HepG2 (cell line): Measurements from ENCODE around the gene RANBP2. TPM values are rescaled to one million over a fixed set of nuclear protein-coding genes. Genes with fewer than 3 reads are reported as not detected.

Experiments used
- AHR ChIP-seq: IDR thresholded peaks from 2 replicates; pipeline ENCODE4 v1.6.1; 2018; ENCODE audit warnings: missing genetic modification reagents, missing compliant biosample characterization
- CHCHD3 ChIP-seq: sonication (generic); formaldehyde crosslinking; IDR thresholded peaks from 2 replicates; pipeline ENCODE4 v1.8.0; 2022; ENCODE audit warnings: mild to moderate bottlenecking, missing genetic modification reagents, moderate library complexity
- EP300 ChIP-seq, 3 experiments: sonication (generic) in 1 of 3; formaldehyde crosslinking in 1 of 3; IDR thresholded peaks; 2 replicates each; pipeline versions ENCODE4 v1.5.1 to v1.6.1; 2011 to 2020; ENCODE audit warnings: low read depth in 2 of 3, low read length in 2 of 3, borderline replicate concordance in 1 of 3, improper control_type of control experiment in 1 of 3, mild to moderate bottlenecking in 1 of 3, missing genetic modification reagents in 1 of 3, moderate library complexity in 1 of 3
- GATAD1 ChIP-seq: IDR thresholded peaks from 2 replicates; pipeline ENCODE4 v1.6.1; 2016; ENCODE audit warnings: missing genetic modification reagents, missing compliant biosample characterization
- ISX ChIP-seq: sonication (generic); formaldehyde crosslinking; conservative IDR thresholded peaks from 2 replicates; pipeline ENCODE4 v1.5.0; 2020; ENCODE audit warnings: missing genetic modification reagents
- KAT7 ChIP-seq: IDR thresholded peaks from 2 replicates; pipeline ENCODE4 v1.6.1; 2018; ENCODE audit warnings: borderline replicate concordance, missing compliant biosample characterization
- LCORL ChIP-seq, 2 experiments: fragments of 450-650 bp in 1 of 2; sonication (generic) in 1 of 2; formaldehyde crosslinking in 1 of 2; IDR thresholded peaks; 2 replicates each; pipeline versions ENCODE4 v1.5.0 to v1.6.1; 2017 to 2020; ENCODE audit warnings: antibody characterized with exemption in 1 of 2, missing genetic modification reagents in 1 of 2
- MED8 ChIP-seq: sonication (generic); formaldehyde crosslinking; IDR thresholded peaks from 2 replicates; pipeline ENCODE4 v1.8.1; 2023; ENCODE audit warnings: mild to moderate bottlenecking, missing genetic modification reagents; ENCODE audit not compliant: insufficient replicate concordance
- MIXL1 ChIP-seq: IDR thresholded peaks from 2 replicates; pipeline ENCODE4 v1.6.1; 2016
- ZEB1 ChIP-seq: IDR thresholded peaks from 2 replicates; pipeline ENCODE4 v1.6.1; 2012; ENCODE audit warnings: mild to moderate bottlenecking, low read depth, inconsistent platforms; ENCODE audit not compliant: insufficient replicate concordance
- ZNF235 ChIP-seq: sonication (generic); formaldehyde crosslinking; IDR thresholded peaks from 2 replicates; pipeline ENCODE4 v1.8.1; 2023; ENCODE audit warnings: mild to moderate bottlenecking, missing genetic modification reagents, borderline replicate concordance
- ZNF350 ChIP-seq: sonication (generic); formaldehyde crosslinking; IDR thresholded peaks from 2 replicates; pipeline ENCODE4 v1.4.0; 2020; ENCODE audit warnings: mild to moderate bottlenecking, low read depth, missing genetic modification reagents, borderline replicate concordance
- ZNF557 ChIP-seq: sonication (generic); formaldehyde crosslinking; IDR thresholded peaks from 2 replicates; pipeline ENCODE4 v1.4.0; 2020; ENCODE audit warnings: missing genetic modification reagents
- ZNF7 ChIP-seq: IDR thresholded peaks from 2 replicates; pipeline ENCODE4 v1.6.1; 2016; ENCODE audit warnings: missing biosample characterization, missing genetic modification reagents
- polyA plus RNA-seq, 8 experiments: library from polyadenylated mRNA; depleted of rRNA in 3 of 8; stranded (reverse) in 7 of 8; unstranded in 1 of 8; fragments of >200 nt; fragmentation: Illumina TruSeq in 4 of 8; extraction: Trizol in 4 of 8; gene quantifications; 2 replicates each; pipeline versions ENCODE4 v1.2.1 to v1.2.3, GENCODE V29; 2011 to 2016; ENCODE audit warnings: low read depth in 4 of 8, missing spikeins in 1 of 8, mixed read lengths in 1 of 8; ENCODE audit not compliant: insufficient read depth in 1 of 8
- total RNA-seq, 5 experiments: library from RNA; depleted of rRNA; stranded (reverse); fragments of >200 nt; fragmentation: Illumina TruSeq; extraction: Trizol; gene quantifications; 2 replicates each; pipeline ENCODE4 v1.2.3, GENCODE V29; 2016; ENCODE audit warnings: low read depth in 1 of 5
- TF ChIP-seq, protein P1 (sequence below): sonication (generic); formaldehyde crosslinking; IDR thresholded peaks from 2 replicates; pipeline ENCODE4 v1.4.0; 2020; ENCODE audit warnings: missing genetic modification reagents
- TF ChIP-seq, protein P2 (sequence below): sonication (generic); formaldehyde crosslinking; IDR thresholded peaks from 2 replicates; pipeline ENCODE4 v1.5.0; 2020; ENCODE audit warnings: mild to moderate bottlenecking, missing genetic modification reagents
- TF ChIP-seq, protein P3 (sequence below): sonication (generic); formaldehyde crosslinking; conservative IDR thresholded peaks from 2 replicates; pipeline ENCODE4 v1.4.0; 2020; ENCODE audit warnings: mild to moderate bottlenecking, missing genetic modification reagents, moderate library complexity
- TF ChIP-seq, protein P4 (sequence below): IDR thresholded peaks from 2 replicates; pipeline ENCODE4 v1.6.1; 2016; ENCODE audit warnings: low read depth
- TF ChIP-seq, protein P5 (sequence below): sonication (generic); formaldehyde crosslinking; IDR thresholded peaks from 2 replicates; pipeline ENCODE4 v1.4.0; 2020; ENCODE audit warnings: missing genetic modification reagents

Gene RANBP2
- total and polyA plus RNA-seq, 2 of the 13 experiments (the other 11 are each of a cell fraction or from before 2014, with no cell fraction given): 12.2 to 87.0 TPM

DNA sequence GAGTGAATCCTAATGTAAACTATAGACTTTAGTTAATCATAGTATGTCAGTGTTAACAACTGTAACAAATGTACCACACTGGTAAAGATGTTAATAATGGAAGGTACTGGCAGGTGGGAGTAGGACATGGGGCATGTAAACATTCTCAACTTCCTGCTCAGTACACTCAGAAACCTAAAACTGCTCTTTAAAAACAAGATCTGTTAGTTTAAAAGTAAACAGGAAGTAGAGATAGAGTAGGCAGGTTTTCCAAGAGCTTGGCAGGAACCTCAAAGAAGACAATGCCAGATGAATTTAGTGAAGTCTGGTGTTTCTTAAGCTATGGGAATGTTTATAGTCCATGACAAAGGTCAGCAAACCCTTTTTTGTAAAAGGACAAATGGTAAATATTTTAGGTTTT lies 113.9 kb downstream of the RANBP2 start (continued):
- TF ChIP-seq, protein P1, sequence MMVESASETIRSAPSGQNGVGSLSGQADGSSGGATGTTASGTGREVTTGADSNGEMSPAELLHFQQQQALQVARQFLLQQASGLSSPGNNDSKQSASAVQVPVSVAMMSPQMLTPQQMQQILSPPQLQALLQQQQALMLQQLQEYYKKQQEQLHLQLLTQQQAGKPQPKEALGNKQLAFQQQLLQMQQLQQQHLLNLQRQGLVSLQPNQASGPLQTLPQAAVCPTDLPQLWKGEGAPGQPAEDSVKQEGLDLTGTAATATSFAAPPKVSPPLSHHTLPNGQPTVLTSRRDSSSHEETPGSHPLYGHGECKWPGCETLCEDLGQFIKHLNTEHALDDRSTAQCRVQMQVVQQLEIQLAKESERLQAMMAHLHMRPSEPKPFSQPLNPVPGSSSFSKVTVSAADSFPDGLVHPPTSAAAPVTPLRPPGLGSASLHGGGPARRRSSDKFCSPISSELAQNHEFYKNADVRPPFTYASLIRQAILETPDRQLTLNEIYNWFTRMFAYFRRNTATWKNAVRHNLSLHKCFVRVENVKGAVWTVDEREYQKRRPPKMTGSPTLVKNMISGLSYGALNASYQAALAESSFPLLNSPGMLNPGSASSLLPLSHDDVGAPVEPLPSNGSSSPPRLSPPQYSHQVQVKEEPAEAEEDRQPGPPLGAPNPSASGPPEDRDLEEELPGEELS (CRISPR knock-in tag): peak; percentile 87
- TF ChIP-seq CHCHD3 (CRISPR knock-in tag): no peak
- TF ChIP-seq ZEB1: no peak
- no peak for TF ChIP-seq ZNF350 (CRISPR knock-in tag)
- no peak for TF ChIP-seq ZNF235 (CRISPR knock-in tag)
- no peak for TF ChIP-seq LCORL (IDR thresholded peaks at IDR 0.05)
- TF ChIP-seq LCORL (CRISPR knock-in tag; IDR thresholded peaks at IDR 0.05): peak; percentile 30; the same call in 1 of the 2 replicates
- TF ChIP-seq ZNF557 (CRISPR knock-in tag): 0 out of 2 replicates have a peak, but pooled peaks have one; percentile 57
- TF ChIP-seq, protein P2, sequence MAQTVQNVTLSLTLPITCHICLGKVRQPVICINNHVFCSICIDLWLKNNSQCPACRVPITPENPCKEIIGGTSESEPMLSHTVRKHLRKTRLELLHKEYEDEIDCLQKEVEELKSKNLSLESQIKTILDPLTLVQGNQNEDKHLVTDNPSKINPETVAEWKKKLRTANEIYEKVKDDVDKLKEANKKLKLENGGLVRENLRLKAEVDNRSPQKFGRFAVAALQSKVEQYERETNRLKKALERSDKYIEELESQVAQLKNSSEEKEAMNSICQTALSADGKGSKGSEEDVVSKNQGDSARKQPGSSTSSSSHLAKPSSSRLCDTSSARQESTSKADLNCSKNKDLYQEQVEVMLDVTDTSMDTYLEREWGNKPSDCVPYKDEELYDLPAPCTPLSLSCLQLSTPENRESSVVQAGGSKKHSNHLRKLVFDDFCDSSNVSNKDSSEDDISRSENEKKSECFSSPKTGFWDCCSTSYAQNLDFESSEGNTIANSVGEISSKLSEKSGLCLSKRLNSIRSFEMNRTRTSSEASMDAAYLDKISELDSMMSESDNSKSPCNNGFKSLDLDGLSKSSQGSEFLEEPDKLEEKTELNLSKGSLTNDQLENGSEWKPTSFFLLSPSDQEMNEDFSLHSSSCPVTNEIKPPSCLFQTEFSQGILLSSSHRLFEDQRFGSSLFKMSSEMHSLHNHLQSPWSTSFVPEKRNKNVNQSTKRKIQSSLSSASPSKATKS (CRISPR knock-in tag): no peak
- peak; percentile 53; the same call in 1 of the 2 replicates for TF ChIP-seq ZNF7 (CRISPR knock-in tag)
- TF ChIP-seq MIXL1 (CRISPR knock-in tag): peak; percentile 78
- TF ChIP-seq, protein P3, sequence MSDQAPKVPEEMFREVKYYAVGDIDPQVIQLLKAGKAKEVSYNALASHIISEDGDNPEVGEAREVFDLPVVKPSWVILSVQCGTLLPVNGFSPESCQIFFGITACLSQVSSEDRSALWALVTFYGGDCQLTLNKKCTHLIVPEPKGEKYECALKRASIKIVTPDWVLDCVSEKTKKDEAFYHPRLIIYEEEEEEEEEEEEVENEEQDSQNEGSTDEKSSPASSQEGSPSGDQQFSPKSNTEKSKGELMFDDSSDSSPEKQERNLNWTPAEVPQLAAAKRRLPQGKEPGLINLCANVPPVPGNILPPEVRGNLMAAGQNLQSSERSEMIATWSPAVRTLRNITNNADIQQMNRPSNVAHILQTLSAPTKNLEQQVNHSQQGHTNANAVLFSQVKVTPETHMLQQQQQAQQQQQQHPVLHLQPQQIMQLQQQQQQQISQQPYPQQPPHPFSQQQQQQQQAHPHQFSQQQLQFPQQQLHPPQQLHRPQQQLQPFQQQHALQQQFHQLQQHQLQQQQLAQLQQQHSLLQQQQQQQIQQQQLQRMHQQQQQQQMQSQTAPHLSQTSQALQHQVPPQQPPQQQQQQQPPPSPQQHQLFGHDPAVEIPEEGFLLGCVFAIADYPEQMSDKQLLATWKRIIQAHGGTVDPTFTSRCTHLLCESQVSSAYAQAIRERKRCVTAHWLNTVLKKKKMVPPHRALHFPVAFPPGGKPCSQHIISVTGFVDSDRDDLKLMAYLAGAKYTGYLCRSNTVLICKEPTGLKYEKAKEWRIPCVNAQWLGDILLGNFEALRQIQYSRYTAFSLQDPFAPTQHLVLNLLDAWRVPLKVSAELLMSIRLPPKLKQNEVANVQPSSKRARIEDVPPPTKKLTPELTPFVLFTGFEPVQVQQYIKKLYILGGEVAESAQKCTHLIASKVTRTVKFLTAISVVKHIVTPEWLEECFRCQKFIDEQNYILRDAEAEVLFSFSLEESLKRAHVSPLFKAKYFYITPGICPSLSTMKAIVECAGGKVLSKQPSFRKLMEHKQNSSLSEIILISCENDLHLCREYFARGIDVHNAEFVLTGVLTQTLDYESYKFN (CRISPR knock-in tag): peak; percentile 89
- TF ChIP-seq, protein P4, sequence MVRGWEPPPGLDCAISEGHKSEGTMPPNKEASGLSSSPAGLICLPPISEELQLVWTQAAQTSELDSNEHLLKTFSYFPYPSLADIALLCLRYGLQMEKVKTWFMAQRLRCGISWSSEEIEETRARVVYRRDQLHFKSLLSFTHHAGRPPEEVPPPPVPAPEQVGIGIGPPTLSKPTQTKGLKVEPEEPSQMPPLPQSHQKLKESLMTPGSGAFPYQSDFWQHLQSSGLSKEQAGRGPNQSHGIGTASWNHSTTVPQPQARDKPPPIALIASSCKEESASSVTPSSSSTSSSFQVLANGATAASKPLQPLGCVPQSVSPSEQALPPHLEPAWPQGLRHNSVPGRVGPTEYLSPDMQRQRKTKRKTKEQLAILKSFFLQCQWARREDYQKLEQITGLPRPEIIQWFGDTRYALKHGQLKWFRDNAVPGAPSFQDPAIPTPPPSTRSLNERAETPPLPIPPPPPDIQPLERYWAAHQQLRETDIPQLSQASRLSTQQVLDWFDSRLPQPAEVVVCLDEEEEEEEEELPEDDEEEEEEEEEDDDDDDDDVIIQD (CRISPR knock-in tag): peak; percentile 95
- TF ChIP-seq GATAD1 (CRISPR knock-in tag): peak; percentile 36; the same call in 1 of the 2 replicates
- TF ChIP-seq, protein P5, sequence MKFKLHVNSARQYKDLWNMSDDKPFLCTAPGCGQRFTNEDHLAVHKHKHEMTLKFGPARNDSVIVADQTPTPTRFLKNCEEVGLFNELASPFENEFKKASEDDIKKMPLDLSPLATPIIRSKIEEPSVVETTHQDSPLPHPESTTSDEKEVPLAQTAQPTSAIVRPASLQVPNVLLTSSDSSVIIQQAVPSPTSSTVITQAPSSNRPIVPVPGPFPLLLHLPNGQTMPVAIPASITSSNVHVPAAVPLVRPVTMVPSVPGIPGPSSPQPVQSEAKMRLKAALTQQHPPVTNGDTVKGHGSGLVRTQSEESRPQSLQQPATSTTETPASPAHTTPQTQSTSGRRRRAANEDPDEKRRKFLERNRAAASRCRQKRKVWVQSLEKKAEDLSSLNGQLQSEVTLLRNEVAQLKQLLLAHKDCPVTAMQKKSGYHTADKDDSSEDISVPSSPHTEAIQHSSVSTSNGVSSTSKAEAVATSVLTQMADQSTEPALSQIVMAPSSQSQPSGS (CRISPR knock-in tag): no peak; the same call in 1 of the 2 replicates
- TF ChIP-seq KAT7 (CRISPR knock-in tag): no peak
- no peak for TF ChIP-seq MED8 (CRISPR knock-in tag)
- peak in 1 of 2 experiments; percentile 39; a peak in 1 of 4 replicates for TF ChIP-seq EP300 (IDR thresholded peaks at IDR 0.05; ENCODE audit: low read depth in 2 of 2, low read length in 2 of 2)
- TF ChIP-seq EP300 (CRISPR knock-in tag; IDR thresholded peaks at IDR 0.05; ENCODE audit: borderline replicate concordance): no peak
- no peak for TF ChIP-seq AHR (CRISPR knock-in tag)
- TF ChIP-seq ISX: no peak
